ENCODE data around the gene PIK3AP1. TPM values are rescaled to one million over a fixed set of nuclear protein-coding genes. Genes with fewer than 3 reads are reported as not detected.

Gene PIK3AP1
- polyA plus RNA-seq, 2 of the 4 experiments (the other 2 are of a cell fraction), result 1.6 to 3.2 TPM

GRCh38 chr10:96712662-96713271 lies 7.5 kb downstream of the PIK3AP1 start:
- POLR2A ChIA-PET, result no interaction called here
- 85% methylated on average over 10 of the region's 10 CpGs for WGBS (ENCODE audit: missing lambda C conversion rate)
- no peak overlapping the region for H3K4me3 ChIP-seq

DNA sequence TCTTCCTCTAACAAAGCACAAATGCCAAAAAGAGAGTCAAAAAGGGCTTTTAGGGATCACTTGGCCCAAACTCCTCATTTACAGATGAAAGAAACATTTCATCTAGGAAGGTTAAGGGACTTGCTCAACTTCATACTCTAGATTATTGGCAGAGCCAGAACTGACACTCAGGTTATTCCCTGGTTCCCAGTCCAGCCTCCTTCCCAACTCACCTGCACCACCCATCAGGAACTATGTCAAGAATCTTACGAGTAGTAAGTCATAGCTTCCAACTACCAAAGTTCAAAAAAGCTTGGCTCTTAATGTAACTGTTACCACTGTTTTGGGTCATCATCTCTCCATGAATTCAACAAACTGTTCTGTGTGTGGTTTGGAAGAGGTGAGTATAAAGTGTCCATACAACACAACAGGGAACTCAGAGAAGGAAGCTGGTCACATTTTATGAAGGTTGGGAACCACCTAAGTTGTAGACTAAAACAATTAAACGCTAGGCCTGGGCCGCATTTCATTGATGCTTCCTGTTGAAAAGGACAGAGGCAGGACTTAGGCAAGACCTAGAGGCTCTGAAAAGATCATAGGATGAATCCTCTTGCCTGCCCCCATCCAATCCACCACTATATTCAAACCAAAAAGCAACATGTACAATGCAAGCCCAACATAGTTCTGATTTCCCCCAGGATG lies 9.1 kb downstream of the PIK3AP1 start:
- CTCF ChIA-PET, result interaction anchor here (0.8 kb wide), 2 partner anchors 38 to 70 kb away, joined by 3 to 4 read pairs; no protein-coding TSS in a partner anchor
- DNase-seq (ENCODE audit: low read depth in 1 of 2, low spot score in 1 of 2), result no peak
- no peak for ATAC-seq
- WGBS (ENCODE audit: missing lambda C conversion rate), result 88% methylated on average over 3 of the region's 3 CpGs
- no peak overlapping the region for H3K4me3 ChIP-seq
- FAIRE-seq, result no peak
- POLR2A ChIA-PET, result no interaction called here
- H3K4me1 ChIP-seq, result no peaks in the 10 kb centered on the region
- H3K9me3 ChIP-seq, result no peaks in the 10 kb centered on the region
- no peak overlapping the region for H3K4me2 ChIP-seq
- no peak overlapping the region for H3K27ac ChIP-seq
- TF ChIP-seq FOSL2 (IDR thresholded peaks at IDR 0.05) (no peak), FOSL2 (CRISPR knock-in tag; IDR thresholded peaks at IDR 0.05) (no peak), EP300 (IDR thresholded peaks at IDR 0.05) (no peak), NFE2L2 (conservative IDR thresholded peaks at IDR 0.05; ENCODE audit: low read length) (no peak), HOXA7 (CRISPR knock-in tag; IDR thresholded peaks at IDR 0.05) (no peak), BCL3 (IDR thresholded peaks at IDR 0.05) (no peak)

More at GRCh38 chr10:96712662-96713271, 7.5 kb downstream of the PIK3AP1 start:
- DNase-seq (ENCODE audit: low read depth in 1 of 2, low spot score in 1 of 2) (no peak), FAIRE-seq (no peak), ATAC-seq (no peak)
- Histone ChIP-seq H3K4me1 (no peaks in the 10 kb centered on the region), H3K27ac (no peak overlapping the region), H3K9me3 (no peaks in the 10 kb centered on the region), H3K4me2 (no peak overlapping the region)
- CTCF ChIA-PET, result interaction anchor here (0.7 to 1.3 kb wide), 4 partner anchors 13 to 72 kb away, joined by 3 to 6 read pairs (median 3); no protein-coding TSS in a partner anchor
- TF ChIP-seq POLR2A (IDR thresholded peaks at IDR 0.05; ENCODE audit: low read length), result no peak
- no peak for TF ChIP-seq ZC3H11A (IDR thresholded peaks at IDR 0.05)
- no peak for TF ChIP-seq HEYL (CRISPR knock-in tag; IDR thresholded peaks at IDR 0.05)
- TF ChIP-seq TP53 (CRISPR knock-in tag; IDR thresholded peaks at IDR 0.05), result no peak
- TF ChIP-seq CBX2 (IDR thresholded peaks at IDR 0.05; ENCODE audit: borderline replicate concordance, low read depth), result no peak

DNA sequence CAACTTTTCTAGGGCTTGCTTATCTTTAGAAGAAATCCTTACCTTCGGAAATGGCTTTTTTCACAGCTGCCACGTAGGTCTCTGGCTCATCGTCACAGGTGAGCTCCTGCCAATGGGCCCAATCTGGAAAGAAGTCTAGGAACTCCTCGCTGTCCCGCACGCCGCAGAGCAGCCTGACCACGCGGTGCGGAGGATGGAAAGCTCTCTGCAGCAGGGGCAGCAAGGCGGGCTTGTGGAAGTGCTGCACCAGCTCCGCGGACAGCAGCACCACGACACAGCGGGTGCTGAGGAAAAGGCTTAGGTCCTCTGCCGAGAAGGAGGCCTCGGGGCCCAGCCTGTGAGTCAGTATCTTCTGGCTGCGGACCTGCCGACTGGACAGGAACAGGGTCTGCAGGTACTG lies 10.8 kb downstream of the PIK3AP1 start:
- ChIA-PET POLR2A (no interaction called here), CTCF (interaction anchor here (0.9 kb wide), 1 partner anchor 69 kb away, joined by 3 read pairs; no protein-coding TSS in a partner anchor)
- ATAC-seq (no peak), FAIRE-seq (no peak), DNase-seq (ENCODE audit: low read depth in 1 of 2, low spot score in 1 of 2) (no peak)
- Histone ChIP-seq H3K4me1 (no peaks in the 10 kb centered on the region), H3K4me2 (no peak overlapping the region), H3K4me3 (no peak overlapping the region), H3K9me3 (no peaks in the 10 kb centered on the region), H3K27ac (no peak overlapping the region)
- TF ChIP-seq EHMT2 (IDR thresholded peaks at IDR 0.05; ENCODE audit: low read depth) (no peak), RAD21 (conservative IDR thresholded peaks at IDR 0.05 in 1 of 2, IDR thresholded peaks at IDR 0.05 in 1 of 2) (no peak), CEBPB (IDR thresholded peaks at IDR 0.05) (no peak), KDM5A (IDR thresholded peaks at IDR 0.05) (no peak), FOXS1 (CRISPR knock-in tag; IDR thresholded peaks at IDR 0.05) (no peak), HDAC2 (IDR thresholded peaks at IDR 0.05) (no peak), CBX8 (IDR thresholded peaks at IDR 0.05) (no peak), USF2 (IDR thresholded peaks at IDR 0.05) (no peak), NFE2L2 (conservative IDR thresholded peaks at IDR 0.05; ENCODE audit: low read length) (no peak), HOXB13 (CRISPR knock-in tag; IDR thresholded peaks at IDR 0.05; ENCODE audit: low read depth) (no peak), JUNB (IDR thresholded peaks at IDR 0.05) (no peak), BHLHE40 (IDR thresholded peaks at IDR 0.05; ENCODE audit: low read depth, low read length) (no peak), ZFP36 (IDR thresholded peaks at IDR 0.05; ENCODE audit: borderline replicate concordance, partially characterized antibody) (no peak), CHD2 (IDR thresholded peaks at IDR 0.05; ENCODE audit: low read length, partially characterized antibody) (no peak), POLR2A (IDR thresholded peaks at IDR 0.05; ENCODE audit: low read length) (no peak), CTCF (IDR thresholded peaks at IDR 0.05) (no peak)
- TF ChIP-seq, protein P1, sequence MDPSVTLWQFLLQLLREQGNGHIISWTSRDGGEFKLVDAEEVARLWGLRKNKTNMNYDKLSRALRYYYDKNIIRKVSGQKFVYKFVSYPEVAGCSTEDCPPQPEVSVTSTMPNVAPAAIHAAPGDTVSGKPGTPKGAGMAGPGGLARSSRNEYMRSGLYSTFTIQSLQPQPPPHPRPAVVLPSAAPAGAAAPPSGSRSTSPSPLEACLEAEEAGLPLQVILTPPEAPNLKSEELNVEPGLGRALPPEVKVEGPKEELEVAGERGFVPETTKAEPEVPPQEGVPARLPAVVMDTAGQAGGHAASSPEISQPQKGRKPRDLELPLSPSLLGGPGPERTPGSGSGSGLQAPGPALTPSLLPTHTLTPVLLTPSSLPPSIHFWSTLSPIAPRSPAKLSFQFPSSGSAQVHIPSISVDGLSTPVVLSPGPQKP (IDR thresholded peaks at IDR 0.05; ENCODE audit: low read depth, low read length), result no peak
- TF ChIP-seq, protein P2, sequence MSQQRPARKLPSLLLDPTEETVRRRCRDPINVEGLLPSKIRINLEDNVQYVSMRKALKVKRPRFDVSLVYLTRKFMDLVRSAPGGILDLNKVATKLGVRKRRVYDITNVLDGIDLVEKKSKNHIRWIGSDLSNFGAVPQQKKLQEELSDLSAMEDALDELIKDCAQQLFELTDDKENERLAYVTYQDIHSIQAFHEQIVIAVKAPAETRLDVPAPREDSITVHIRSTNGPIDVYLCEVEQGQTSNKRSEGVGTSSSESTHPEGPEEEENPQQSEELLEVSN (IDR thresholded peaks at IDR 0.05; ENCODE audit: borderline replicate concordance, low read depth), result no peak
- TF ChIP-seq, protein P3, sequence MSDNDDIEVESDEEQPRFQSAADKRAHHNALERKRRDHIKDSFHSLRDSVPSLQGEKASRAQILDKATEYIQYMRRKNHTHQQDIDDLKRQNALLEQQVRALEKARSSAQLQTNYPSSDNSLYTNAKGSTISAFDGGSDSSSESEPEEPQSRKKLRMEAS (IDR thresholded peaks at IDR 0.05), result no peak
- TF ChIP-seq, protein P4, sequence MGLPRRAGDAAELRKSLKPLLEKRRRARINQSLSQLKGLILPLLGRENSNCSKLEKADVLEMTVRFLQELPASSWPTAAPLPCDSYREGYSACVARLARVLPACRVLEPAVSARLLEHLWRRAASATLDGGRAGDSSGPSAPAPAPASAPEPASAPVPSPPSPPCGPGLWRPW (IDR thresholded peaks at IDR 0.05), result no peak
- WGBS (ENCODE audit: missing lambda C conversion rate), result 86% methylated on average over 18 of the region's 19 CpGs
